ENCODE measurements around the gene TSPYL4.

DNA sequence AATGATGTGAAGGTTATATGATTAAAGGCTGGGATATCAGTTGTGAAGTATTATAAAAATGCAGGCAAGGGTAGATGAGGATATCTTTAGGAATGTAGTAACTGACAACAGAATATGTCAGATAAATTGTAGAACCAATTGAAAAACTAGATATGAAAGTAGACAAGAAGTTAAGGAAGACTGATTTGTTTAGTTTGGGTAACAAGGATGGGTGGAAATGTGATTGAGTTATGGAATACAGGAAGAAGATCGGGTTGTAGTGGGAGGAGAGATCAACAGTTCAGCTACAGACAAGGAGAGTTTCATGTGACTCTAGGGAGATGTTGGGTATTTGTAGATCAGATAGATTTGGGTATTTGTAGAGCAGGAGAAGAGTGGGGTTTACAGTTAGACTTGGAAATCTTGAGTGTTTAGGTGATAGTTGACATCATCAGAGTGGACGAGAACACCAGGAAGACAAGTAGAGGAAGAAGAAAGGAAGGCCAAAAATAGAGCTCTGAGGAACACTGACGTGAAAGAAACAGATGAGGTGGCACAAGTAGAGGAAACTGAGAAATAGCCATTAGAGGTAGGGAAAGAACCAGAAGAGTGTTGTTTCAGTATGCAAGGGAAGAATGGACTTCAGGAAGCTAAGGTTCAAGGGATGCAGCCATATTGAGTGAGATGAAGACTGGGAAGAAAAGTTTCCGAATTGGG lies 38.0 kb upstream of the TSPYL4 start:
- TF ChIP-seq, protein P1, sequence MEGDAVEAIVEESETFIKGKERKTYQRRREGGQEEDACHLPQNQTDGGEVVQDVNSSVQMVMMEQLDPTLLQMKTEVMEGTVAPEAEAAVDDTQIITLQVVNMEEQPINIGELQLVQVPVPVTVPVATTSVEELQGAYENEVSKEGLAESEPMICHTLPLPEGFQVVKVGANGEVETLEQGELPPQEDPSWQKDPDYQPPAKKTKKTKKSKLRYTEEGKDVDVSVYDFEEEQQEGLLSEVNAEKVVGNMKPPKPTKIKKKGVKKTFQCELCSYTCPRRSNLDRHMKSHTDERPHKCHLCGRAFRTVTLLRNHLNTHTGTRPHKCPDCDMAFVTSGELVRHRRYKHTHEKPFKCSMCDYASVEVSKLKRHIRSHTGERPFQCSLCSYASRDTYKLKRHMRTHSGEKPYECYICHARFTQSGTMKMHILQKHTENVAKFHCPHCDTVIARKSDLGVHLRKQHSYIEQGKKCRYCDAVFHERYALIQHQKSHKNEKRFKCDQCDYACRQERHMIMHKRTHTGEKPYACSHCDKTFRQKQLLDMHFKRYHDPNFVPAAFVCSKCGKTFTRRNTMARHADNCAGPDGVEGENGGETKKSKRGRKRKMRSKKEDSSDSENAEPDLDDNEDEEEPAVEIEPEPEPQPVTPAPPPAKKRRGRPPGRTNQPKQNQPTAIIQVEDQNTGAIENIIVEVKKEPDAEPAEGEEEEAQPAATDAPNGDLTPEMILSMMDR (IDR thresholded peaks at IDR 0.05; ENCODE audit: low read depth, low read length), result no peak
- TF ChIP-seq EZH2phosphoT487 (IDR thresholded peaks at IDR 0.05; ENCODE audit: low read depth), result no peak
